HG03354 (cell line): ENCODE measurements around the gene TMEM74B.

Source experiments
- ATAC-seq: cut with Tn5 transposase; IDR thresholded peaks from one replicate; pipeline ENCODE4 v1.9.1; 2021; ENCODE audit warnings: mild to moderate bottlenecking; ENCODE audit not compliant: unreplicated experiment, poor library complexity, severe bottlenecking

TMEM74B gene

DNA sequence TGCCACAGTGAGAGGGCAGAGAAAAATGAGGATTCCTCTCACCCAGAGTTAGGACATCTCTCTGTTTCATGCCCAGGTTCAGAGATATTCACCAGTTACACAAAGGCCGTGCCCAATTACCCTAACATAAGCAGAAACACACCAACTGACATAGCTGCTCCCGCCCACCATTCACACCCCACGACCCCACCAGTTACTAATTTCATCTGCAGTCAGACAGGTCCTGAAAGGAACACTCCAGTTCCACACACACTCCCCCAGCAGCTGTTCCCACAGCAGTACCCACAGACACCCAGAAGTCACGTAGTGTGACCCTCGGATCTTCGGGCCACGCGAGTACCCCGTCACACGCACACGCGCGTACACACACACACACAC is 532 bp downstream of the TMEM74B start:
- no peak for ATAC-seq

DNA sequence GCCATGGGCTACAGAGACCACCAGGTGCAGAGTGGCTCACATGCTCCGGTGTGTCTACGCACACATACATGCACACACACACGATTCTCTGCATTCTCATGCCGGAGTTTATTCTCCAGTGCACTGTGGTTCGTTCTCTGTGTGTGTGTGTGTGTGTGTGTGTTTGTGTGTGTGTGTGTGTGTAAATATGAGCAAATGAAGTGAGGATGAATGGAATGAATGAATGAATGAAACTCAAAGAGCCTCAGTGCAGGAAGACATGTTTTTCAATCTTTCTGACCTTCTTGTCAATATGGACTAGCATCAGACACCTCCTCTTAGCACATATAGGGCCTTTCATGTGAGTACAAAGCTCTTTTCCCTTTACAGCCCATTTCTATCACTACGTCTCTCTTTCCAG is 1.6 kb downstream of the TMEM74B start:
- ATAC-seq, result no peak

DNA sequence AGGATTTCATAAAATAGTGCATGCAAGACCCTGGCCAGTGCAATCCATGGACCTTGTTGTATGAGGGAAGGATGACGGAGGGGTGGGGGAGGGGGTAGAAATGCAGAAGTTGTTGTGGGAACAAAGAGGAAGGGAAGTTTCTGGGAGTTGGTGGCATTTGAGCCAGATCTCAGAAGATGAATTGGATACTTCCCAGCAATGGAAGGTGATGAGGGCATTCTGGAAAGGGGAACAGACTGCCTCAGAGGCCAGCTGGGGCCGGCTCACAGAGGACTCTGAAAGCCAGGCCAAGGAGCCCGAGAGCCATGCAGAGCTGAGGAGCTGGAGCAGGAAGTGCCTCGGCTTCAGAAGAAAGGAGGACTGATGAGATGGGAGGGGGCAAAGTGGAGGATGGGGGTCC is 2.7 kb downstream of the TMEM74B start:
- no peak for ATAC-seq

DNA sequence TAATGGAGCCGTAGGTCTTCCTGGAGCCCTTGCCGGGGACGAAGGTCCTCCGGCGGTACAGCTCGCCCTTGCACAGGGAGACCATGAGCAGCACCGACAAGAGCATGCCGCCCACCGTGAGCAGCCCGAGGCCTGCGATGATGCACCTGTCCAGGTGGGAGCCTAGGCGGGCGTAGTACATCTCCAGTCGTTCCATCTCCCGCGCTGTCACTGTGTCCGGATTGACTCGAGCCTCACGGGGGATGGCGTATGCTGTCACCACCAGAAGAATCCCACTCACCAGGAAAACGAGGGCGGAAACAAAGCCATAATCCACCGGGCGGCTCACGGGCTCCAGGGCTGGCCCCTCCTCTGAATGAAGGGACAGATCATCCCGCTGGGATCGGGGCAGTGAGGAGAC is 3.8 kb downstream of the TMEM74B start:
- no peak for ATAC-seq

DNA sequence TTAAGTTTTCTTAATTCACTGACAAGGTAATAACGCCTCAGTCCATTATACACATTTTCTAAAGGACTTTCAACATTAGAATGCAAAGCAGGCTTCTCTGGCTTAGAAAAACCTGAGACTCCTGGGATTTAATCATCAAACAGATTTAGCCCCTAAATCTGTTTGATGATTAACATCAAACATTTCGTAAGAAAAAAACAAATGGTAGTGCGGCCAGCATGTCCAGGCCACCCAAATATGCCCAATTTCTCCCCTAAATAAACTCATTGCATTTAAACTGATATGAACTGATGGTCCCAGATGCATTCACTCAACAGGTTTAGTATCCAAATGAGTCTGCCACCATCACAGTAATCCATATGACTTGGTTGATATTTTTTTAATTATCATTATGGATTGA is 6.2 kb downstream of the TMEM74B start:
- no peak for ATAC-seq

DNA sequence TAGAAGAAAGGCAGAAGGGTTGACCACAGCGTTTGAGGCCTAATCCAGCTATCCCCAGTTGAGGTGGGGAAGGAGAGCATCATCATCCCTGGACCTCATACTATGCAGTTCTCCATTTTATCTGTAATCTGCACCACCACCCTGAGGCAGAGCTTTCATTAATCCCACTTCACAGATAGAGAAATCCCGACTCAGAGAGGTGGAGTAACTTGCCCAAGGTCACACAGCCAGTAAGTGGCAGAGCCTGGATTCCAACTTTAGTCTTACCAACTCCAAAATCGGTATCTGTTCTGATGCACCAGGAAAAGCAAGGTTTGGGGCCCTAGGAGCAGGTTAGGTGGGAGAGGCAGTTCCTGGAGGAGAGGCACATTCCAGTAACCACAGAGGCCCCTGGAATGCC is 6.7 kb downstream of the TMEM74B start:
- ATAC-seq, result no peak

DNA sequence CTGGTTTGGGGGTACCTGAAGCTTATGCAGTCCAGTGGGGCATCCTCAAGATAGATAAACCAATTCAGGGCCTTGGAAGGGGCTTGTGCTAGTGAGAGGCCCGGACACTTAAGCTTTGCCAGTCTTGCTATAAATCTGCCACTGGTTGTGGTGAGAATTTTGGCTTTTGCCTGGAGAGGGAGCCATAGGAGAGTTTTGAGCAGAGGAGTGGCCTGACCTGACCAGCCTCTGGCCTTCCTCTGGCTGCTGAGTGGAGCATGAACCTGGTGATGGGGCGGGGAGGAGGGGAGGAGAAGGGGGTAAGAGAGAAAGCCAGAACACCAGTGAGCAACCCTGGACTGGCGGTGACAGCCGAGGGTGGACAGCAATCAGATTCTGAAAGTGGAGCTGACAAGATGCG is 7.1 kb downstream of the TMEM74B start:
- ATAC-seq, result no peak

DNA sequence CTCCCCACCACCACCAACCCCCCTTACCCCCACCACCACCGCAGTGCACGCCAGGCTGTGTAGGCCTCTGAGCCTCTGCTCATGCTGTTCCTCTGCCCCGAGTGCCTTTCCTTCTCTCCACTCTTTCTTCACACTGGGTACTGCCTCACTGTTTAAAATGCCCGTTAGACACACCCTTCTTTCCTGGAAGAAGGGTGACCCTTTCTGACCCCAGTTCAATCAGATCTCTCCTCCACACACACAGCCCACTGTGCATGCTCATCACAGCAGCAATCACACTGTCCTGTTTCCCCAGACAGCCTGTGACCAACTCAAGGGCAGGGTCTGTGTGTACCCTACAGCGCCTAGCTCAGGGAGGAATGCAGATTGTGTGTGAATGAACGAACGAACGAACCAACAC is 10.0 kb downstream of the TMEM74B start:
- ATAC-seq, result no peak

DNA sequence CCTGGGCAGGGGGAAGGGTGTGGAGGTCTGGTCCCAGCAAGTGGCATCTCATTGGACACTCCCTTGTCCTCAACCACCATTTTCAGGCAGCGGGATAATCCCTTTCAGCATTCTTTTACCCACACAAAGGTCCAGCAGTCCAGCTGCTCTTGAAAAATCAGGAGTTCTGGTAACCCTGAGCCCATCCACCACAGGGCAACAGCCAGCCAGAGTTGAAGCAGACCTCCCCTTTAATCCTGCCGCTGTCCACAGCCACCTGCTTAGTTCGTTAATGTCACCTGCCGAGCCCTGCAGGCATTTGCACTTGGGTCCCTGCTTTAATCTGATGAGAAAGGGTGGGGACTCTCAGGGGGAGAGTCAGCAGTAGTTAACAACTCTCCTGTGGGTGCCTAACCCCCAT is 11.1 kb downstream of the TMEM74B start:
- no peak for ATAC-seq

DNA sequence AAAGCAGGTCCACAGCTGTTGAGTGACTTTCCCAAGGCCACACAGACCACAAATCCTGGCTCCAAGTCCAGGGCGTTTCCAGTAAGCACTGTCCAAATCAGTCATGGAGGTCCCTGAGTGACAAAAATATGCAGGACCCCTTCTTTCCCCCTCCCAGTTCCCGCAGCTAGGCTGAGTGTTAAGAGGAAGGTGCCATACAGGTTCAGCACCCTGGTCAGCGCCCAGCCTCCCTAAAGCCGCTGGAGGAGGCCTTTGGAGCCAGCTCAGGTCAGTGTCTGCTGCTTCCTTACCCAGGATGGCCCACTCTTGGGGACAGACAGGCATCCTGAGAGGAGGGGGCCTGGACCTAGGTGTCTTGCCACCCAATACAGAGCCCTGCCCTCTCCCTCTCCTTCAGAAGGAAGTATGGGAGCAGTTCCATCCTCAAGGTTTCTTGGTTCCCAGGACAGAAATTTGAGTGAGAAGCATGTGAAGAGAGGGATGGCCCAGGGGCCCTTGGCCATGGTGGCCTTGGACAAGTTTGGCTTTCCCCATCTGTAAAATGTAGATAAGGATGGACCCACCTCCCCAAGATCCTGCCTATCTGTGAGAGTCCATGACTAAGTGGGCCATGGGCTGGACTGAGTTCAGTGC is 13.2 kb downstream of the TMEM74B start:
- ATAC-seq, result no peak

DNA sequence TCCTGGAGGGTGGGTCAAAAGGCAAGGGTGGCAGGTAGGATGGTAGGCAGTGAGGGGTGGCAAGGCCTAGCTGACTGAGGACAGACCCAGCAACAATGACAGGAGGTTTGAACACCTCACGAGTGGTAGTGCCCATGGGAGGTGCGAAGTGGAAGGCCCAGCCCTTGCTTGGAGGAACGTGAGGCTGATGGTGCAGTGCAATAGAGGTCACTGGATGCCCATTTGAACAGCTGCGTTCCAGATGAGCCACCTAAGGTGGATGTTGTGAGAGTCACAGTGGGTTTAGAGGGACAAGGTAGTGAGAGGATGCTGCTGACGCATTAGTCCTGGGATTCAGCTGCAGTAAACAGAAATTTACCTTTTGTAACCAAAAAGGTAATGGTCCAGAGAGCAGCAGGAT is 15.6 kb downstream of the TMEM74B start:
- no peak for ATAC-seq

DNA sequence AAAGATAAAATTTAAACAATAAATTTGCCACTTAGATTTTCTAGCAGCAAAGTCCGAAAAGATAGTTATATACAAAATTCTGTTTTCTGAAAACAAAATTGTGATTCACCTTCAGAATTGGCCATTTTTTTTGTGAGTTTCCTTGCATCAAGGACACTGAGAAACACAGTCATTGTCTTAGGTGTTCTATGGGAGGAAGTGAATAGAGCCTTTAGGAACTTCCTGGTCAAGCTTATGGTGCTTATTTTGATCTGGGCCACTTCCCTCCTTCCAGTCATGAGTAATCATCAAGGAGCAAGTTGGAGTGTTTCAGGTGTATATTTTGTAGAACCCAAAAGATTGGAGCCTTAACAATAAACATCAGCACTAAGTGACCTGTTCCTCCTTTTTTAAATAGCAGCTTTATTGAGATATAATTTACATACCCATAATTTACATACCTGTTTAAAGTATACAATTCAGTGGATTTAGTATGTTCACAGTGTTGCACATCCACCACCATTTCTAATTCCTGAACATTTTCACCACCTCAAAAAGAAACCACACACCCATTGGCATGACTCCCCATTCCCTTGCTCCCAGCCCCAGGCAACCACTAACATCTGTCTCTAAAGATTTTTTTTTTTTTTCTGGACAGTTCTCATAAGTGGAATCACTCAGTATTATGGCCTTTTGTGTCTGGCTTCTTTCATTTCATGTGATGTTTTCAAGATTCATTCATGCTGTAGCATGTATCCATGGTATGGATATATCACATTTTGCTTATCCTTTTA is 17.6 kb downstream of the TMEM74B start:
- no peak for ATAC-seq

DNA sequence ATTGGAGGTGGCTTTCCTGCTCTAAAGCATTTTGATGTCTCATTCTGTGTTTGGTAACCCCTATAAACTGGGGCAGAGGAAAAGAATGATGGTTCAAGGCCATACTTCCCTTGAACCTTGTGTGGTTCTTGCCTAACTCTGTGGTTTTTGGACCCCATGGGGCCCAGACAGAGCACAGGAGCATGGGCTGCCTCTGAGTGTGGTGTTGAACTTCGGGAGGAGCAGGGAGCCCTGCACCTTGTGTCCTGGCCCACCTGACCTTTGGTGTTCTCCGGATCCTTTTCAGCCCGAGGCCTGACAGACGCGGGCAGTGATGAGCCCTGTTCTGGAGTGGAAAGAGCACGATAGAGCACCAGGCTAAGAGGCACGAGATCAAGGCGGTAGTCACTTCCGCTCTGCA is 18.8 kb downstream of the TMEM74B start:
- no peak for ATAC-seq

DNA sequence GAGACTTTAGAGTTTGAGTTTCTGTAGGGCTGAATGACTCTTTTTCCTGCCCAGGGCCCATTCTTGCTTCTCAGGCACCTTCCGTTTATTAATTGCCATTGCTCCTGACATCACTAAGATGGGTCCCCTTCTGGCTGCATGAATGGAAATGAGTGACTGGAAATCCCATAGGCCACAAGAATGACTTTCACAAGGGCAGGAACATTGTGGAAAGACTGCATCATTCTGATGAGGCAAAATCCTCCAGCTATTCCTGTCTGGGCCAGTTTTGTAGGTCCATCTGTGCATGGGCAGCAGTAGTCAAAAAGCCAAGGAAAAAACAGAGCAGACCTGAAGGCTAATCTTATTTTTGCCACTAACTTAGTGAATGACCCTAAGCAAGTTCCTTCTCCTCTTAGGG is 19.3 kb downstream of the TMEM74B start:
- ATAC-seq, result no peak

DNA sequence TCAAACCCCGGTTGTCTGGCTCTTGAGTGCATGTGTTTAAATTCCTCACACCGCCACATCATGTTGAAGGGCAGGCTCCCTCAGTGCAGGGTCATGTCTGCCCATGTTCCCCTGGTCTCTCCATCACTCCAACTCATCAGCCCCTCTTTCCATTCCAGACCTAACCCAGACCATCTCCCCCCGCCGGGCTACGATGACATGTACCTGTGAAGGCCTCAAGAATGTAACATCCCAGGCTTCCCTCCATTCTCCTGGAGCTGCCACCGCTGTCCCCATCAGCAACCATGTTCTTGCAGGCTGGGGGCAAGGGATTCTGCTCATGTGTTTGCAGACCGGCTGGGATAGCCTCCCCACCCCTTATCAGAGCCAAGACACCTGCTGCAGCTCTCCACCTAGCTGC is 19.9 kb downstream of the TMEM74B start:
- no peak for ATAC-seq

DNA sequence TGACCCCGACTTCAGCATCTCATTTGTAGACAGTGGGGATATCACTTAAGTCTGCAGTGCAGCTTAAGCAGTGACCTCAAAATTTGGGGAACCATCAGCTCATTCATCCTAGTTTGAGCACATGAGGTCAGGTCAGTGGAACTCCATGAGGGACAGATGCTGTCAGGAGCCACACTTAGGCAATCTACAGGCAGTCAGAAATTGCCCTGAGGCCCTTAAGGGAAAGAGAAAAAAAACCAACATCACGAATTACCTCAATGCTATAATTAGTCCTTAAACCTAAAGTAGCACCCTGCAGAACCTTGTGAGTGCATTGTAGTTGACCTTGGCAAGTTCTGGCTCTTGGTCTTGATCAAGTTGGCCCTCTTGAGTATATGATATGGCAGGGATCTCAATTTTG is 21.1 kb downstream of the TMEM74B start:
- ATAC-seq, result no peak

DNA sequence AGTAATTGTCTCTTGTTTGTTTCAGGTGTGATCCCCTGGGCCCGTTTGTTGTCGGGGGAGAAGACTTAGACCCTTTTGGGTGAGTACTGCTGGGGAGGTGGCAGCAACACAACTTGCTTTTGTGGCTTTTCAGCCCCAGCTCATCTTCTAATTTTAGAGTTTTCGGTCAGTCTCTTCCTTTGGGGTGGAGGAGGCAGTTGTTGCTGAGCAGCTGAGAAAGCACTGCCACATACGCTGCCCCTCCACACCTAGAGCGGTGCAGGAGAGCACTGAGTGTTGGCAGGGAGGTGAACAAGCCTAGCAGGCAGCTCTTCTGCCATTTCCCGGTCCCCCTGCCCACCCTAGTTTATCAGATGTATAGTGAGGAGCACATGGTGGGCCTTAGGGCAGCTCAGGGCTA is 21.7 kb downstream of the TMEM74B start:
- no peak for ATAC-seq

DNA sequence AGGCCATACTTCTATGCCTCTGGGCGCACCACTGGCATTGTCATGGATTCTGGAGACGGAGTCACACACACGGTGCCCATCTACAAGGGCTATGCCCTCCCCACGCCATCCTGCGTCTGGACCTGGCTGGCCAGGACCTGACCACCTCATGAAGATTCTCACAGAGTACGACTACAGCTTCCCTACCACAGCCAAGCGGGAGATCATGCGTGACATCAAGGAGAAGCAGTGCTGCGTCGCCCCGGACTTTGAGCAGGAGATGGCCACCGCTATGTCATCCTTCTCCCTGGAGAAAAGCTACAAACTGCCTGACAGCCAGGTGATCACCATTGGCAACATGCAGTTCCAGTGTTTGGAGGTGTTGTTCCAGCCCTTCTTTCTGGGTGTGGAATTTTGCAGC is 23.8 kb downstream of the TMEM74B start:
- ATAC-seq, result no peak

DNA sequence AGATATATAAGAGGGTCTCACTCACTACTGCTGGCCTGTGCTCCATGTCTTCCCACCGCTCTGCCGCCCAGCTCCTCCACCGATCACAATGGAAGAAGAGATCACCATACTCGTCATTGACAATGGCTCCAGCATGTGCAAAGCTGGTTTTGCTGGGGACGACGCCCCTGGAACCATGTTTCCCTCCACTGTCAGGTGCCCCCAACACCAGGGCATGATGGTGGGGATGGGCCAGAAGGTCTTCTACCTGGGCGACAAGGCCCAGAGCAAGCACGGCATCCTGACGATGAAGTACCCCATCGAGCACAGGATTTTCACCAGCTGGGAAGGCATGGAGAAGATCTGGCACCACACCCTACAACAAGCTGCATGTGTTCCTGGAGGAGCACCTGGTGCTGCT is 24.3 kb downstream of the TMEM74B start:
- no peak for ATAC-seq

DNA sequence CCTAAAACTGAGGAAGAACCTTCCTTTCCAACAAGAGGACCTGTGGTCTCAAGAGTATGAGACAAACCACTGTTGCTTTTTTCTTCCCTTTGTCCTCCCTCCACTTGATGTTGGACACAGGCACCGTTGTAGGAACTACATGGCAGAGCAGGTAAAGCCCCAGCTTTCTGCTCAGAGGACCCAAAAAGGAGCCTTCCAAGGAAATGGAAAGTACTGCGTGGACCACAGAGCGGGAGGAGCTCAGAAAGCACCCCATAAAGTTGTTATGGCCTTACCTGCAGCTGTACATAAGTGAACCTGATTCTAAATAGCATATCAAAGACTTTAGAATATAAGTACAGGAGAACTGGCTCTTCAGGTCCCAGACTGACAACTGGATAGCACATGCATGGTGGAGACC is 29.4 kb downstream of the TMEM74B start:
- no peak for ATAC-seq

DNA sequence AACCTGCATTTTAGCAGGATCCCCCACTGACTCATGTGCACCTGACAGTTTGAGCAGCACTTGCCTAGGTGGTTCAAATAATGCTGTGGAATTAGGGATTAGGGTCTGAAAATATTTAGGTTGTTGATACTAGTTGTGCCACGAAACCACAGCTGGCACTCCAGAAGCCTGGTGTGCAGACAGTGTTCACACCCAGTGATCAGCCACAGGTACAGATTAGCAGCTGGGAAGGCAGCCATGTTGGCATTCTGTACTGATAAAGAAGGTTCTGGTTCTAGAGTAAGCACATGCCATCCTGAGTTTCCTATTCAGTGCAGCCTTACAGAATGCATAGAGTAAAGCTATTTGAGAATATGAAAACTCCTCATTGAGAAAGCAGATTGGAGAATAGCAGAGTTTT is 30.1 kb downstream of the TMEM74B start:
- ATAC-seq, result no peak

DNA sequence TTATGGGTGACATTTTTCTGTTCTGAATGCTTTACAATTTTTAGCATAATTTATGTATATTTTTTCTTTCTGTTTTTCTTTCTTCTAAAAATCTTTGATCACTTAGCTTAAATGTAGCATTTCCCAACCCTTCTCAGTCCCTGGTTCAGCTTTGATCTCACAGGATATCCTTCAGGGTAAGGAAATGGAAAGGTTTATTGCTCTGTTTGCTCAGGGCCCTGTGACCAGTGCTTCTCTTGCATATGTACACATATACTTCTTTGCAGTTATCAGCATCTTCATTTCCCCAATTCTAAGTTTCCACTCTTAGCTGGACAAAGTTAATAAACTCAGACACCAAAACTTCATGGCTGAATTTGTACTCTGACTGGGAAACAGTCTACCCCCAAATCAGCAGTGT is 30.6 kb downstream of the TMEM74B start:
- ATAC-seq, result no peak
